MM.1S (cell line): Measurements from ENCODE around the gene STX16.

Experiments
- DNase-seq: peaks from one replicate; pipeline ENCODE4 v3.0.0-alpha.2; 2015
- H2AFZ ChIP-seq: fragments of 300-600 bp; sonication (generic); 2 replicates; pipeline ENCODE4 v1.6.0; 2016; ENCODE audit warnings: antibody characterized with exemption, low read length
- H3F3A ChIP-seq: fragments of 300-600 bp; sonication (generic); 2 replicates; pipeline ENCODE4 v1.6.1; 2016; ENCODE audit warnings: mild to moderate bottlenecking, antibody characterized with exemption, low read length, moderate library complexity, mixed read lengths; ENCODE audit not compliant: insufficient read depth
- H3K27ac ChIP-seq: fragments of 300-600 bp; sonication (generic); 2 replicates; pipeline ENCODE4 v1.5.1; 2016; ENCODE audit warnings: mild to moderate bottlenecking, low read length
- H3K27me3 ChIP-seq: fragments of 300-600 bp; sonication (generic); replicated peaks from 2 replicates; pipeline ENCODE4 v1.6.0; 2016; ENCODE audit warnings: low read length; ENCODE audit not compliant: insufficient read depth
- H3K36me3 ChIP-seq: fragments of 300-600 bp; sonication (generic); replicated peaks from 2 replicates; pipeline ENCODE4 v1.6.1; 2016; ENCODE audit warnings: mild to moderate bottlenecking, low read length, mixed read lengths; ENCODE audit not compliant: insufficient read depth
- H3K4me1 ChIP-seq: fragments of 300-600 bp; sonication (generic); 2 replicates; pipeline ENCODE4 v1.6.1; 2016; ENCODE audit warnings: low read length, mixed read lengths
- H3K4me2 ChIP-seq: fragments of 300-600 bp; sonication (generic); 2 replicates; pipeline ENCODE4 v1.6.0; 2016; ENCODE audit warnings: low read depth, low read length
- H3K4me3 ChIP-seq: fragments of 300-600 bp; sonication (generic); 2 replicates; pipeline ENCODE4 v1.5.1; 2016; ENCODE audit warnings: low read length, mixed read lengths
- H3K79me2 ChIP-seq: fragments of 300-600 bp; sonication (generic); 2 replicates; pipeline ENCODE4 v1.6.1; 2016; ENCODE audit warnings: mixed run types, low read length, mixed read lengths
- H3K9ac ChIP-seq: fragments of 300-600 bp; sonication (generic); 2 replicates; pipeline ENCODE4 v1.6.1; 2016; ENCODE audit warnings: low read length, mixed read lengths
- H3K9me2 ChIP-seq: fragments of 300-600 bp; sonication (generic); replicated peaks from 2 replicates; pipeline ENCODE4 v1.6.1; 2016; ENCODE audit warnings: mild to moderate bottlenecking, low read length, mixed read lengths; ENCODE audit not compliant: insufficient read depth
- H3K9me3 ChIP-seq: fragments of 300-600 bp; sonication (generic); replicated peaks from 2 replicates; pipeline ENCODE4 v1.6.1; 2016; ENCODE audit warnings: mild to moderate bottlenecking, low read length, mixed read lengths; ENCODE audit not compliant: insufficient read depth
- H4K20me1 ChIP-seq: fragments of 300-600 bp; sonication (generic); 2 replicates; pipeline ENCODE4 v1.6.1; 2016; ENCODE audit warnings: mild to moderate bottlenecking, low read length, moderate library complexity, mixed read lengths; ENCODE audit not compliant: insufficient read depth
- CTCF ChIP-seq: fragments of 300-600 bp; sonication (generic); IDR thresholded peaks from 2 replicates; pipeline ENCODE4 v1.5.1; 2016; ENCODE audit warnings: antibody characterized with exemption, low read length, mixed read lengths
- EZH2 ChIP-seq: fragments of 300-600 bp; sonication (generic); optimal IDR thresholded peaks from 2 replicates; pipeline ENCODE3; 2017; ENCODE audit warnings: low read depth, mild to moderate bottlenecking, antibody characterized with exemption, low read length, mixed read lengths
- EZH2phosphoT487 ChIP-seq: fragments of 300-600 bp; sonication (generic); IDR thresholded peaks from 2 replicates; pipeline ENCODE4 v1.6.1; 2018; ENCODE audit warnings: antibody characterized with exemption, low read length

The STX16 gene

GRCh38 chr20:58613061-58613854 lies 37.8 kb upstream of the STX16 start:
- Histone ChIP-seq H3K27me3 (peaks cover 98% of the 10 kb centered on the region), H3K36me3 (no peaks in the 10 kb centered on the region), H3K79me2 (no peaks in the 10 kb centered on the region), H3K4me2 (no peak overlapping the region), H3K9me3 (no peaks in the 10 kb centered on the region), H2AFZ (no peak overlapping the region), H3K4me1 (no peaks in the 10 kb centered on the region), H3K27ac (no peak overlapping the region), H3F3A (no peaks in the 10 kb centered on the region), H3K9me2 (no peaks in the 10 kb centered on the region), H3K9ac (no peak overlapping the region), H4K20me1 (no peaks in the 10 kb centered on the region), H3K4me3 (no peak overlapping the region)
- DNase-seq, result no peak
- no peak for TF ChIP-seq EZH2phosphoT487
- no peak for TF ChIP-seq EZH2
- TF ChIP-seq CTCF, result no peak

DNA sequence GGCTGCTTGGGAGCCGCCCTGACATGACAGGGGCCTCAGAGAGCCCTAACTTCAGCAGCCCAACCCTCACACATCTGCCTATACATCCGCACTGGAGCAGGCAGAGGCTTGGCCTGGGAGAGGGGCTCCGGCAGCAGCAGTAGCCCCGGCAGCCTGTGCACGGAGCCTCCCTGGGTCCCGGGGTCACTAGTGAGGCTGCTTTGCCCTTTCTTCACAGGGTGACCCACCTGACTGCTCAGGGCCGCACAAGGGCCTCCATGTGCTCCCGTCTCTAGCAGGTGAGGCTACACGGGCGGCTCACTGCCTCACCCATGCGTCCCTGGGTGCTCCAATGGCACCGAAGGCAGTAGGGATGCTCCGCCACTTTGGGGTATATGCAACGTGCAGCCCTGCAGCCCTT lies 36.7 kb upstream of the STX16 start:
- Histone ChIP-seq H3K27me3 (peaks cover 98% of the 10 kb centered on the region), H3K9me2 (no peaks in the 10 kb centered on the region)
- TF ChIP-seq EZH2phosphoT487 (no peak), EZH2 (no peak), CTCF (no peak)

DNA sequence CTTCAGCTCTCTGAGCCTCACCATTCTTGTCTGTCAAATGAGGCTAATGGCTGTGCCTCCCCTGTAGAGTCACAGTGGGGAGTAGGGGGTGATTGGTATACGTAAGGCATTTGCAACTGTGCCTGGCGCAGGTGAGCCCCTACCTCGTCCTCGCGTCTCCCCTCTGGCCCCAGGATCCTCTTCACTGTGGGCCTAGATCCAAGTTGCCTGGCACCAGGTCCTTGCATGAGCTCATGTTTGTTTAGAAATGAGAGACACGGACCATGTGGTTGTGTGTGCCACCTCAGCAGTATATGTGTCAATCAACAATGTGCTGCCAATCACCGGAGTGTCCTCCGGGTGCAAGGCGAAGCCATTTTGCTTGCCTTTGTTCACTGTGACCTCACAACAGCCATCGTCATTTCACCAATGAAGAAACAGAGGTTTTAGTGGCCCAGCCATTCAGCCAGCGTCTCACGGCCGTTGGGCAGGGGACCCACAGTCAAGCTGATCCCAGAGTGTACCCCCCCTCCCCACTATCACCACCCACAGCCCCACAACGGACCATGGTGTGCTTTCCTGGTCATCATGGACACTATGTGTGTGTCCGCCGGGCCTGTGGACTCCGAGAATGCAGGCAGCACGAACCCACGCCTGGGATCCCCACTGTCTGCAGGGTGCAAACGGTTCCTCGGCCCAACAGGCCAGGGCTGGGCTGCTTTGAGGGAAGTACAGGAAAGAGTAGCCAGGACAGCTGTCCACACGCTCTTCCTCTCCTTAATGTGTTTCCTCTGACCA lies 35.9 kb upstream of the STX16 start:
- no peaks in the 10 kb centered on the region for H3K9me2 ChIP-seq
- TF ChIP-seq EZH2 (no peak), CTCF (no peak), EZH2phosphoT487 (no peak)
- H3K9me3 ChIP-seq, result no peaks in the 10 kb centered on the region
- no peaks in the 10 kb centered on the region for H3K79me2 ChIP-seq
- peaks cover 98% of the 10 kb centered on the region for H3K27me3 ChIP-seq
- H3K9ac ChIP-seq, result no peak overlapping the region
- no peak overlapping the region for H3K4me2 ChIP-seq
- H3K4me3 ChIP-seq, result no peak overlapping the region
- no peaks in the 10 kb centered on the region for H3F3A ChIP-seq
- H3K36me3 ChIP-seq, result no peaks in the 10 kb centered on the region
- no peaks in the 10 kb centered on the region for H3K4me1 ChIP-seq
- H4K20me1 ChIP-seq, result no peaks in the 10 kb centered on the region
- no peak for DNase-seq
- H2AFZ ChIP-seq, result no peak overlapping the region
- no peak overlapping the region for H3K27ac ChIP-seq

More for the DNA sequence above, 36.7 kb upstream of the STX16 start:
- Histone ChIP-seq H3F3A (no peaks in the 10 kb centered on the region), H3K4me2 (no peak overlapping the region), H3K36me3 (no peaks in the 10 kb centered on the region), H3K9ac (no peak overlapping the region), H3K79me2 (no peaks in the 10 kb centered on the region), H3K9me3 (no peaks in the 10 kb centered on the region), H3K4me3 (no peak overlapping the region), H4K20me1 (no peaks in the 10 kb centered on the region), H3K4me1 (no peaks in the 10 kb centered on the region), H2AFZ (no peak overlapping the region), H3K27ac (no peak overlapping the region)
- DNase-seq, result no peak
